ENCODE results near the gene TBC1D22A.

DNA sequence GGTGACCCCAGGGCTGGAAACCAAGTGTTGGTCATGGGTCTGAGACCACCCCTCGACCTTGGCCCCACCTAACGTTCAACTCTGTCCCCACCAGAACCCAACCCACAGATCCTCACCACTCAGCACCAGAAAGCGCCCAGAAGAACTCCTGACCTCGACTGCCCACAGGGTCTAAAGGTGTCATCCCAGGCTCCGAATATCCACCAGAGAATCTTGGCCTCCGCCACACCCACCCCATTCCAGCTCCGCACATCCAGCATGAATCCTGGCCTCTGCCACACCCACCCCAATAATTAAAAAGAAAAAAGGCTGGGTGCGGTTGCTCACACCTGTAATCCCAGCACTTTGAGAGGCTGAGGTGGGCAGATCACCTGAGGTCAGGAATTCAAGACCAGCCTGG, 25.7 kb upstream of the TBC1D22A start:
- TF ChIP-seq, protein P1, sequence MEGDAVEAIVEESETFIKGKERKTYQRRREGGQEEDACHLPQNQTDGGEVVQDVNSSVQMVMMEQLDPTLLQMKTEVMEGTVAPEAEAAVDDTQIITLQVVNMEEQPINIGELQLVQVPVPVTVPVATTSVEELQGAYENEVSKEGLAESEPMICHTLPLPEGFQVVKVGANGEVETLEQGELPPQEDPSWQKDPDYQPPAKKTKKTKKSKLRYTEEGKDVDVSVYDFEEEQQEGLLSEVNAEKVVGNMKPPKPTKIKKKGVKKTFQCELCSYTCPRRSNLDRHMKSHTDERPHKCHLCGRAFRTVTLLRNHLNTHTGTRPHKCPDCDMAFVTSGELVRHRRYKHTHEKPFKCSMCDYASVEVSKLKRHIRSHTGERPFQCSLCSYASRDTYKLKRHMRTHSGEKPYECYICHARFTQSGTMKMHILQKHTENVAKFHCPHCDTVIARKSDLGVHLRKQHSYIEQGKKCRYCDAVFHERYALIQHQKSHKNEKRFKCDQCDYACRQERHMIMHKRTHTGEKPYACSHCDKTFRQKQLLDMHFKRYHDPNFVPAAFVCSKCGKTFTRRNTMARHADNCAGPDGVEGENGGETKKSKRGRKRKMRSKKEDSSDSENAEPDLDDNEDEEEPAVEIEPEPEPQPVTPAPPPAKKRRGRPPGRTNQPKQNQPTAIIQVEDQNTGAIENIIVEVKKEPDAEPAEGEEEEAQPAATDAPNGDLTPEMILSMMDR (conservative IDR thresholded peaks at IDR 0.05; ENCODE audit: low read depth in 2 of 2) = no peak
- TF ChIP-seq EZH2 (IDR thresholded peaks at IDR 0.05; ENCODE audit: low read depth, unreplicated experiment) (no peak), POLR2AphosphoS5 (IDR thresholded peaks at IDR 0.05; ENCODE audit: low read depth) (no peak), ZNF331 (CRISPR knock-in tag; IDR thresholded peaks at IDR 0.05; ENCODE audit: low read depth) (no peak), CREB1 (CRISPR knock-in tag; IDR thresholded peaks at IDR 0.05; ENCODE audit: low read depth) (no peak), EZH2phosphoT487 (IDR thresholded peaks at IDR 0.05; ENCODE audit: unreplicated experiment) (no peak)
- TF ChIP-seq, protein P2, sequence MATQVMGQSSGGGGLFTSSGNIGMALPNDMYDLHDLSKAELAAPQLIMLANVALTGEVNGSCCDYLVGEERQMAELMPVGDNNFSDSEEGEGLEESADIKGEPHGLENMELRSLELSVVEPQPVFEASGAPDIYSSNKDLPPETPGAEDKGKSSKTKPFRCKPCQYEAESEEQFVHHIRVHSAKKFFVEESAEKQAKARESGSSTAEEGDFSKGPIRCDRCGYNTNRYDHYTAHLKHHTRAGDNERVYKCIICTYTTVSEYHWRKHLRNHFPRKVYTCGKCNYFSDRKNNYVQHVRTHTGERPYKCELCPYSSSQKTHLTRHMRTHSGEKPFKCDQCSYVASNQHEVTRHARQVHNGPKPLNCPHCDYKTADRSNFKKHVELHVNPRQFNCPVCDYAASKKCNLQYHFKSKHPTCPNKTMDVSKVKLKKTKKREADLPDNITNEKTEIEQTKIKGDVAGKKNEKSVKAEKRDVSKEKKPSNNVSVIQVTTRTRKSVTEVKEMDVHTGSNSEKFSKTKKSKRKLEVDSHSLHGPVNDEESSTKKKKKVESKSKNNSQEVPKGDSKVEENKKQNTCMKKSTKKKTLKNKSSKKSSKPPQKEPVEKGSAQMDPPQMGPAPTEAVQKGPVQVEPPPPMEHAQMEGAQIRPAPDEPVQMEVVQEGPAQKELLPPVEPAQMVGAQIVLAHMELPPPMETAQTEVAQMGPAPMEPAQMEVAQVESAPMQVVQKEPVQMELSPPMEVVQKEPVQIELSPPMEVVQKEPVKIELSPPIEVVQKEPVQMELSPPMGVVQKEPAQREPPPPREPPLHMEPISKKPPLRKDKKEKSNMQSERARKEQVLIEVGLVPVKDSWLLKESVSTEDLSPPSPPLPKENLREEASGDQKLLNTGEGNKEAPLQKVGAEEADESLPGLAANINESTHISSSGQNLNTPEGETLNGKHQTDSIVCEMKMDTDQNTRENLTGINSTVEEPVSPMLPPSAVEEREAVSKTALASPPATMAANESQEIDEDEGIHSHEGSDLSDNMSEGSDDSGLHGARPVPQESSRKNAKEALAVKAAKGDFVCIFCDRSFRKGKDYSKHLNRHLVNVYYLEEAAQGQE (IDR thresholded peaks at IDR 0.05; ENCODE audit: unreplicated experiment) = no peak
- TF ChIP-seq, protein P3, sequence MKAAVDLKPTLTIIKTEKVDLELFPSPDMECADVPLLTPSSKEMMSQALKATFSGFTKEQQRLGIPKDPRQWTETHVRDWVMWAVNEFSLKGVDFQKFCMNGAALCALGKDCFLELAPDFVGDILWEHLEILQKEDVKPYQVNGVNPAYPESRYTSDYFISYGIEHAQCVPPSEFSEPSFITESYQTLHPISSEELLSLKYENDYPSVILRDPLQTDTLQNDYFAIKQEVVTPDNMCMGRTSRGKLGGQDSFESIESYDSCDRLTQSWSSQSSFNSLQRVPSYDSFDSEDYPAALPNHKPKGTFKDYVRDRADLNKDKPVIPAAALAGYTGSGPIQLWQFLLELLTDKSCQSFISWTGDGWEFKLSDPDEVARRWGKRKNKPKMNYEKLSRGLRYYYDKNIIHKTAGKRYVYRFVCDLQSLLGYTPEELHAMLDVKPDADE (IDR thresholded peaks at IDR 0.05) = no peak
